B cell (primary cell): ENCODE results near the gene BEGAIN. TPM values are rescaled to one million over a fixed set of nuclear protein-coding genes. Genes with fewer than 3 reads are reported as not detected.

ENCODE experiments used
- ATAC-seq: fragments of 200-7000 bp; cut with Tn5 transposase; one replicate; pipeline ENCODE4 v1.10.0; 2021; ENCODE audit warnings: low read depth, mild to moderate bottlenecking, moderate number of reproducible peaks, moderate library complexity
- CTCF ChIA-PET: fragments of 350-600 bp; sonication (Branson Sonifier 250); formaldehyde crosslinking; loops from one replicate; lab custom pipeline; 2021; ENCODE audit warnings: antibody characterized with exemption, inconsistent platforms; lab: Charles Lee
- POLR2A ChIA-PET: fragments of 350-600 bp; sonication (Branson Sonifier 250); formaldehyde crosslinking; loops from one replicate; lab custom pipeline; 2021; ENCODE audit warnings: antibody characterized with exemption; lab: Charles Lee
- DNase-seq: peaks from one replicate; pipeline ENCODE4 v3.0.0; 2013
- H2AFZ ChIP-seq: 2 replicates; pipeline ENCODE4 v1.6.1; 2012; ENCODE audit warnings: mild to moderate bottlenecking, low read depth, low read length; ENCODE audit not compliant: insufficient read depth, poor library complexity, severe bottlenecking
- H3K27ac ChIP-seq, 2 donors: 1 replicate in 1 of 2; 2 replicates in 1 of 2; pipeline ENCODE4 v1.5.1; 2012 to 2013; ENCODE audit warnings: low read length in 2 of 2, mild to moderate bottlenecking in 2 of 2, moderate library complexity in 1 of 2
- H3K27me3 ChIP-seq, 4 experiments: fragments of 200-600 bp in 1 of 4; sonication (generic) in 1 of 4; replicated peaks in 1 of 4; 1 replicate in 2 of 4; 2 replicates in 2 of 4; pipeline versions ENCODE4 v1.6.1 to v1.7.0; 2013 to 2016; ENCODE audit warnings: low read length in 3 of 4, mild to moderate bottlenecking in 2 of 4, mixed read lengths in 1 of 4, moderate library complexity in 1 of 4; ENCODE audit not compliant: insufficient read depth in 4 of 4, control insufficient read depth in 3 of 4; ENCODE audit errors: control extremely low read depth in 1 of 4
- H3K36me3 ChIP-seq, 2 experiments: replicated peaks in 1 of 2; 1 replicate in 1 of 2; 2 replicates in 1 of 2; pipeline versions ENCODE4 v1.6.1 to v1.7.1; 2013; ENCODE audit warnings: low read length in 1 of 2; ENCODE audit not compliant: insufficient read depth in 2 of 2, control insufficient read depth in 1 of 2; ENCODE audit errors: control extremely low read depth in 1 of 2, extremely low read depth in 1 of 2
- H3K4me1 ChIP-seq, 2 donors: fragments of 200-600 bp in 1 of 2; sonication (generic) in 1 of 2; 1 replicate in 1 of 2; 2 replicates in 1 of 2; pipeline versions ENCODE4 v1.5.1 to v1.6.1; 2013 to 2017; ENCODE audit warnings: low read length in 2 of 2; ENCODE audit not compliant: control insufficient read depth in 2 of 2, insufficient read depth in 2 of 2
- H3K4me2 ChIP-seq: replicated peaks from 2 replicates; pipeline ENCODE3; 2012; ENCODE audit warnings: mild to moderate bottlenecking, low read depth, low read length; ENCODE audit not compliant: poor library complexity, severe bottlenecking
- H3K4me3 ChIP-seq, 5 experiments: fragments of 200-600 bp in 1 of 5; sonication (generic) in 1 of 5; 1 replicate in 3 of 5; 2 replicates in 2 of 5; pipeline versions ENCODE4 v1.5.1 to v1.7.0; 2011 to 2016; ENCODE audit warnings: low read length in 4 of 5, mild to moderate bottlenecking in 4 of 5, low read depth in 2 of 5, control low read depth in 1 of 5, moderate library complexity in 1 of 5; ENCODE audit not compliant: insufficient read depth in 1 of 5; ENCODE audit errors: control extremely low read depth in 1 of 5, extremely low read depth in 1 of 5
- H3K79me2 ChIP-seq: fragments of 200-600 bp; sonication (generic); one replicate; pipeline ENCODE4 v1.6.0; 2016; ENCODE audit warnings: low read length; ENCODE audit not compliant: control insufficient read depth, insufficient read depth
- H3K9ac ChIP-seq: fragments of 200-600 bp; sonication (generic); 2 replicates; pipeline ENCODE4 v1.6.1; 2017; ENCODE audit warnings: mild to moderate bottlenecking, low read length, moderate library complexity
- H3K9me3 ChIP-seq, 3 donors: one replicate each; pipeline versions ENCODE4 v1.6.1 to v1.7.1; 2013; ENCODE audit warnings: low read length in 2 of 3; ENCODE audit not compliant: control insufficient read depth in 2 of 3, insufficient read depth in 1 of 3; ENCODE audit errors: control extremely low read depth in 1 of 3
- H4K20me1 ChIP-seq: 2 replicates; pipeline ENCODE4 v1.6.0; 2012; ENCODE audit warnings: mild to moderate bottlenecking, low read length; ENCODE audit not compliant: insufficient read depth, control insufficient read depth, poor library complexity, severe bottlenecking
- H3K27ac Mint-ChIP-seq: one replicate; pipeline ENCODE4 v1.8.0; 2021; ENCODE audit warnings: mixed read lengths
- H3K27me3 Mint-ChIP-seq: one replicate; pipeline ENCODE4 v1.8.0; 2021; ENCODE audit warnings: mixed read lengths
- H3K4me1 Mint-ChIP-seq: one replicate; pipeline ENCODE4 v1.8.0; 2021; ENCODE audit warnings: mixed read lengths
- H3K4me3 Mint-ChIP-seq: one replicate; pipeline ENCODE4 v1.8.0; 2021; ENCODE audit warnings: mixed read lengths
- H3K9me3 Mint-ChIP-seq: one replicate; pipeline ENCODE4 v1.8.0; 2022; ENCODE audit warnings: mixed read lengths; ENCODE audit not compliant: insufficient read depth
- EZH2 ChIP-seq: IDR thresholded peaks from 2 replicates; pipeline ENCODE4 v1.6.1; 2012; ENCODE audit warnings: borderline replicate concordance, low read depth, mild to moderate bottlenecking, moderate library complexity, low read length; ENCODE audit not compliant: insufficient read depth, poor library complexity, severe bottlenecking
- WGBS: methylation state at CpG from one replicate; pipeline ENCODE4 v1.1.5; 2013; ENCODE audit warnings: missing lambda C conversion rate; ENCODE audit not compliant: insufficient coverage; 5-methylcytosine and 5-hydroxymethylcytosine counted together
- intact Hi-C: fragments of 100-400 bp; cut with micrococcal nuclease; formaldehyde crosslinking; loops from one replicate; pipeline ENCODE4 v1.10.0; 2022
- polyA plus RNA-seq: library from polyadenylated mRNA; depleted of rRNA; stranded (reverse); fragments of >200 nt; gene quantifications from 2 replicates; pipeline ENCODE4 v1.2.3, GENCODE V29; 2012
- total RNA-seq, 2 donors: library from RNA; stranded (reverse); fragments of 120-200 nt in 1 of 2; gene quantifications; 1 replicate in 1 of 2; 2 replicates in 1 of 2; pipeline versions ENCODE4 v1.2.3 to v1.2.4, GENCODE V29; 2013 to 2022
- TF ChIP-seq, protein P1 (sequence below): fragments of 200-600 bp; IDR thresholded peaks from one replicate; pipeline ENCODE4 v1.8.0; 2022; ENCODE audit warnings: antibody characterized with exemption, mild to moderate bottlenecking

Gene BEGAIN
- total and polyA plus RNA-seq, 2 donors (not counting 1 experiment from before 2014, with no cell fraction given): 4.9 TPM; not detected in 1

DNA sequence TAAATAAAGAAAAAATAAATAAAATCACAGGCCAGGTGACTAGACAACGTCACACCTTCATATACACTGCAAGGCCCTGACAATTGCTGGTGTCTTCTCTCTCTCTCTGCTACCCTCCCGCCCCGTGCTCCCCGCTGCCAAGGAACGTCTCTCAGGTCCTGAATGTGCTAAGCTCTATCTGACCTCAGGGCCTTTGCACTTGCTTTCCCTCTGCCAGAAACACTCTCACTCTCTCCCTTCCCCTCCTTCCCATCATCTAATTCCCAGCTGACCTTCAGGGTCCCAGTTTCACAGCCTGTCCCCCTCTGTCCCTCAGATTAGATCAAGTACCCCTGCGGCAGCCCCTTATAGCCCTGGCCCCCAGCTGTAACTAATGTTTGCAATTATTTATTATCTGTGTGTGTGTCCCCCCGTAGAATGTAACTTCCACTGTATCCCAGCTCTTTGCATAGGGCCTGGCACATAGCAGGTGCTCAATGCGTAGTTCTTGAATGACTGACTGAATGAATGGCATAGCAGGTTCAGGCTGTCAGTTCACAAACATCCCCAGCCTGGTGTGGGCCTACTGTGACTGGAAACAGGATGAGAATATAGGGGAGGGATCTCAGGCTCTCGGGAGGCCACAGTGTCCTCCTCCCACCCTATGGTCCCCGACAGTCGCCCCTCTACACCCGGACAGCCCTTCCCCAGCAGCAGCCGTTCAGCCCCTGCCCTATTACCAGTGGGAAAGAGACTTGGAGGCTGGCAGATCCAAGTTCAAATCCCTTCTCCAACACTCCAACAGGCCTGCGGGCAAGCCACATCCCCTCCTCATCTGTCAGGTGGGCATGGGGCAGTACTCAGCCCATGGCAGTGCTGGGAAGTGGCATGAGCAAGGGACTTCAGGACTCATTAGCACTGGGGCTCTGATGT lies 6.6 kb downstream of the BEGAIN start:
- Histone ChIP-seq H3K79me2 (no peaks in the 10 kb centered on the region), H3K4me3 (no peak overlapping the region), H3K4me1 (no peaks in the 10 kb centered on the region), H3K9me3 (peaks cover 0 to 15% (median 4%) of the 10 kb centered on the region in 3 donors), H2AFZ (no peak overlapping the region), H3K27ac (no peak overlapping the region), H4K20me1 (no peaks in the 10 kb centered on the region), H3K9ac (no peak overlapping the region), H3K4me2 (no peak overlapping the region), H3K36me3 (no peaks in the 10 kb centered on the region), H3K27me3 (peaks cover 0 to 3% (median 0%) of the 10 kb centered on the region in 4 experiments)
- Mint-ChIP-seq H3K9me3 (peaks cover 3% of the 10 kb centered on the region), H3K4me1 (no peaks in the 10 kb centered on the region), H3K4me3 (no peak overlapping the region), H3K27ac (no peak overlapping the region), H3K27me3 (peaks cover 6% of the 10 kb centered on the region)
- intact Hi-C loops: no loop called here
- ATAC-seq: no peak
- no peak for TF ChIP-seq EZH2
- TF ChIP-seq, protein P1, sequence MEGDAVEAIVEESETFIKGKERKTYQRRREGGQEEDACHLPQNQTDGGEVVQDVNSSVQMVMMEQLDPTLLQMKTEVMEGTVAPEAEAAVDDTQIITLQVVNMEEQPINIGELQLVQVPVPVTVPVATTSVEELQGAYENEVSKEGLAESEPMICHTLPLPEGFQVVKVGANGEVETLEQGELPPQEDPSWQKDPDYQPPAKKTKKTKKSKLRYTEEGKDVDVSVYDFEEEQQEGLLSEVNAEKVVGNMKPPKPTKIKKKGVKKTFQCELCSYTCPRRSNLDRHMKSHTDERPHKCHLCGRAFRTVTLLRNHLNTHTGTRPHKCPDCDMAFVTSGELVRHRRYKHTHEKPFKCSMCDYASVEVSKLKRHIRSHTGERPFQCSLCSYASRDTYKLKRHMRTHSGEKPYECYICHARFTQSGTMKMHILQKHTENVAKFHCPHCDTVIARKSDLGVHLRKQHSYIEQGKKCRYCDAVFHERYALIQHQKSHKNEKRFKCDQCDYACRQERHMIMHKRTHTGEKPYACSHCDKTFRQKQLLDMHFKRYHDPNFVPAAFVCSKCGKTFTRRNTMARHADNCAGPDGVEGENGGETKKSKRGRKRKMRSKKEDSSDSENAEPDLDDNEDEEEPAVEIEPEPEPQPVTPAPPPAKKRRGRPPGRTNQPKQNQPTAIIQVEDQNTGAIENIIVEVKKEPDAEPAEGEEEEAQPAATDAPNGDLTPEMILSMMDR: no peak
- CTCF ChIA-PET: no interaction called here
- no peak for DNase-seq
- 87% methylated on average over 5 of the region's 14 CpGs for WGBS
- POLR2A ChIA-PET: no interaction called here

DNA sequence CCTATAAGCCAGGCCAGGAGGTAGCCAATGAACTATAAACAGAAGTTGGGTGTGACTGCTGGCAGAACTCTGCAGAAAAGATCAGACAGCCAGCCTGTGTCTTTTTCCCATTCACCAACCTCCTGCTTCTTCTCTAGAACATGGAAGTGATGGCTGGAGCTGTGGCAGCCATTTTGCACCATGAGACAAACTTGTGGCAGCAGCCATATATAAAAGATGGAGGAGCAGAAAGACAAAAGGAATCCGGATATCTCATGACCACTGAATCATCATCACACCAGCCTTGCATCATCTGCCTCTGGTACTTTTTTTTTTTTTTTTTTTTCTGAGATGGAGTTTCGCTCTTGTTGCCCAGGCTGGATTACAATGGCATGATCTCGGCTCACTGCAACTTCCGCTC lies 8.7 kb downstream of the BEGAIN start:
- TF ChIP-seq EZH2: no peak
- TF ChIP-seq, protein P1: no peak
- no peak for DNase-seq
- H3K27me3 ChIP-seq: no peaks in the 10 kb centered on the region
- intact Hi-C loops: no loop called here
- no peak overlapping the region for H3K4me2 ChIP-seq
- POLR2A ChIA-PET: no interaction called here
- H3K4me3 Mint-ChIP-seq: no peak overlapping the region
- no peaks in the 10 kb centered on the region for H3K4me1 Mint-ChIP-seq
- H3K79me2 ChIP-seq: no peaks in the 10 kb centered on the region
- H3K27me3 Mint-ChIP-seq: peaks cover 4% of the 10 kb centered on the region
- no peaks in the 10 kb centered on the region for H3K36me3 ChIP-seq
- CTCF ChIA-PET: no interaction called here
- H3K4me3 ChIP-seq: no peak overlapping the region
- WGBS: 100% methylated on average over 2 of the region's 4 CpGs
- H3K9me3 ChIP-seq: peaks cover 0 to 15% (median 4%) of the 10 kb centered on the region in 3 donors
- no peak overlapping the region for H2AFZ ChIP-seq
- no peak overlapping the region for H3K27ac ChIP-seq
- no peak for ATAC-seq
- peaks cover 3% of the 10 kb centered on the region for H3K9me3 Mint-ChIP-seq
- H3K9ac ChIP-seq: no peak overlapping the region
- no peaks in the 10 kb centered on the region for H3K4me1 ChIP-seq
- no peaks in the 10 kb centered on the region for H4K20me1 ChIP-seq
- H3K27ac Mint-ChIP-seq: no peak overlapping the region
